Limb (tissue), 2 donors: ENCODE data around the gene COL25A1.

Experiments
- DNase-seq, 2 donors: peaks; one replicate each; pipeline ENCODE4 v3.0.0-alpha.2; 2016; ENCODE audit errors: extremely low spot score in 2 of 2

The COL25A1 gene

GRCh38 chr4:109215506-109215905, 87.0 kb downstream of the COL25A1 start:
- no peak for DNase-seq

- DNase-seq = no peak
These were observed 87.7 kb downstream of the COL25A1 start for GRCh38 chr4:109214622-109215301.

GRCh38 chr4:109213056-109213455, 89.4 kb downstream of the COL25A1 start:
- DNase-seq = no peak

- no peak for DNase-seq
These were observed 90.8 kb downstream of the COL25A1 start for GRCh38 chr4:109211671-109212070.

GRCh38 chr4:109209647-109210046, 92.8 kb downstream of the COL25A1 start:
- DNase-seq = no peak

GRCh38 chr4:109207898-109208297, 94.6 kb downstream of the COL25A1 start:
- no peak for DNase-seq

GRCh38 chr4:109207061-109207460, 95.4 kb downstream of the COL25A1 start:
- DNase-seq = peak; percentile 59 to 66

- peak in 1 of 2 donors; percentile 41 for DNase-seq
These were observed 95.8 kb downstream of the COL25A1 start for GRCh38 chr4:109206620-109207019.

GRCh38 chr4:109205186-109205585, 97.3 kb downstream of the COL25A1 start:
- DNase-seq = no peak

- DNase-seq = no peak
These were observed 102.9 kb downstream of the COL25A1 start for GRCh38 chr4:109199585-109199984.

GRCh38 chr4:109195646-109196045, 106.8 kb downstream of the COL25A1 start:
- DNase-seq = no peak

- DNase-seq = no peak
These were observed 111.2 kb downstream of the COL25A1 start for GRCh38 chr4:109191216-109191615.

- DNase-seq = no peak
These were observed 116.0 kb downstream of the COL25A1 start for GRCh38 chr4:109186458-109186945.

GRCh38 chr4:109185951-109186350, 116.5 kb downstream of the COL25A1 start:
- no peak for DNase-seq

GRCh38 chr4:109185548-109185947, 116.9 kb downstream of the COL25A1 start:
- no peak for DNase-seq

- DNase-seq = peak in 1 of 2 donors; percentile 61
These were observed 117.9 kb downstream of the COL25A1 start for GRCh38 chr4:109184491-109184961.

GRCh38 chr4:109183931-109184490, 118.4 kb downstream of the COL25A1 start:
- peak in 1 of 2 donors; percentile 39 for DNase-seq

- DNase-seq = no peak
These were observed 119.8 kb downstream of the COL25A1 start for GRCh38 chr4:109182696-109183095.

GRCh38 chr4:109179061-109179460, 123.4 kb downstream of the COL25A1 start:
- DNase-seq = no peak

GRCh38 chr4:109177096-109177810, 125.2 kb downstream of the COL25A1 start:
- no peak for DNase-seq

GRCh38 chr4:109174224-109174953, 128.1 kb downstream of the COL25A1 start:
- no peak for DNase-seq

- no peak for DNase-seq
These were observed 130.2 kb downstream of the COL25A1 start for GRCh38 chr4:109172301-109172700.
